SJCRH30 (cell line): ENCODE results near the gene KIF13A. TPM values are rescaled to one million over a fixed set of nuclear protein-coding genes. Genes with fewer than 3 reads are reported as not detected.
"Not testable (repeated sequence)": the region's sequence is repeated elsewhere in the genome, so short reads cannot be mapped to it uniquely, and the experiment has no call there.

ENCODE experiments used
- DNase-seq, 2 experiments: peaks; one replicate each; pipeline ENCODE4 v3.0.0-alpha.2; 2015 to 2020
- H3K27ac ChIP-seq: fragments of 250-450 bp; sonication (Bioruptor Pico); 2 replicates; pipeline ENCODE4 v1.5.1; 2020; ENCODE audit warnings: mild to moderate bottlenecking, moderate library complexity
- H3K27me3 ChIP-seq: fragments of 250-450 bp; sonication (Bioruptor Pico); 2 replicates; pipeline ENCODE4 v1.5.1; 2020; ENCODE audit warnings: mild to moderate bottlenecking, moderate library complexity
- H3K36me3 ChIP-seq: fragments of 250-450 bp; sonication (Bioruptor Pico); 2 replicates; pipeline ENCODE4 v1.5.1; 2020; ENCODE audit warnings: mild to moderate bottlenecking, moderate library complexity
- H3K4me1 ChIP-seq: fragments of 250-450 bp; sonication (Bioruptor Pico); 2 replicates; pipeline ENCODE4 v1.5.1; 2020; ENCODE audit warnings: mild to moderate bottlenecking, moderate library complexity
- H3K4me3 ChIP-seq: fragments of 250-450 bp; sonication (Bioruptor Pico); 2 replicates; pipeline ENCODE4 v1.5.1; 2020; ENCODE audit warnings: mild to moderate bottlenecking, moderate library complexity
- H3K9me3 ChIP-seq: fragments of 250-450 bp; sonication (Bioruptor Pico); replicated peaks from 2 replicates; pipeline ENCODE4 v1.5.1; 2020; ENCODE audit warnings: mild to moderate bottlenecking, moderate library complexity
- total RNA-seq: library from RNA; depleted of rRNA; stranded (reverse); fragments of >200 nt; shearing (Covaris generic); gene quantifications from 2 replicates; pipeline ENCODE4 v1.2.3, GENCODE V29; 2014; rRNA removed

Gene KIF13A
- 13.3 and 18.9 TPM in 2 replicates for total RNA-seq

GRCh38 chr6:17987447-17987696 lies at the start of gene KIF13A:
KIF13A (minus strand) TSS chr6:17987635; CDS start chr6:17987463, 172 bp downstream.
- peak within 1 kb of the TSS; percentile 71 for H3K27ac ChIP-seq
- no peak for DNase-seq
- peaks cover 12% of the 10 kb centered on the region for H3K4me1 ChIP-seq
- H3K27me3 ChIP-seq: no peaks in the 10 kb centered on the region
- H3K9me3 ChIP-seq: no peaks in the 10 kb centered on the region
- H3K36me3 ChIP-seq: no peaks in the 10 kb centered on the region
- peak within 1 kb of the TSS; percentile 93 for H3K4me3 ChIP-seq

GRCh38 chr6:18036781-18037180 lies 49.3 kb upstream of the KIF13A start:
- no peak overlapping the region for H3K27ac ChIP-seq
- no peaks in the 10 kb centered on the region for H3K27me3 ChIP-seq
- H3K4me1 ChIP-seq: no peaks in the 10 kb centered on the region
- H3K9me3 ChIP-seq: no peaks in the 10 kb centered on the region
- no peaks in the 10 kb centered on the region for H3K36me3 ChIP-seq
- H3K4me3 ChIP-seq: no peak overlapping the region
- no peak for DNase-seq

- Histone ChIP-seq H3K9me3 (no peaks in the 10 kb centered on the region), H3K36me3 (no peaks in the 10 kb centered on the region), H3K27ac (no peak overlapping the region), H3K4me3 (no peak overlapping the region), H3K27me3 (no peaks in the 10 kb centered on the region), H3K4me1 (no peaks in the 10 kb centered on the region)
- DNase-seq: no peak
Observed at GRCh38 chr6:18035330-18035854, 48.0 kb upstream of the KIF13A start.

GRCh38 chr6:18034798-18035202 lies 47.4 kb upstream of the KIF13A start:
- Histone ChIP-seq H3K27ac (no peak overlapping the region), H3K4me1 (no peaks in the 10 kb centered on the region), H3K36me3 (no peaks in the 10 kb centered on the region), H3K4me3 (no peak overlapping the region), H3K27me3 (no peaks in the 10 kb centered on the region), H3K9me3 (no peaks in the 10 kb centered on the region)
- DNase-seq: peak; percentile 3 to 20

GRCh38 chr6:18031680-18032256 lies 44.3 kb upstream of the KIF13A start:
- H3K4me3 ChIP-seq: no peak overlapping the region
- H3K36me3 ChIP-seq: no peaks in the 10 kb centered on the region
- H3K4me1 ChIP-seq: no peaks in the 10 kb centered on the region
- no peak for DNase-seq
- no peak overlapping the region for H3K27ac ChIP-seq
- no peaks in the 10 kb centered on the region for H3K27me3 ChIP-seq
- H3K9me3 ChIP-seq: no peaks in the 10 kb centered on the region

- H3K9me3 ChIP-seq: no peaks in the 10 kb centered on the region
Observed at GRCh38 chr6:18031189-18031588, 43.8 kb upstream of the KIF13A start.

GRCh38 chr6:18028332-18028731 lies 40.9 kb upstream of the KIF13A start:
- Histone ChIP-seq H3K9me3 (no peaks in the 10 kb centered on the region), H3K4me3 (no peak overlapping the region), H3K27me3 (no peaks in the 10 kb centered on the region)

More at GRCh38 chr6:18031189-18031588, 43.8 kb upstream of the KIF13A start:
- no peak for DNase-seq
- Histone ChIP-seq H3K27ac (no peak overlapping the region), H3K4me1 (no peaks in the 10 kb centered on the region), H3K36me3 (no peaks in the 10 kb centered on the region), H3K4me3 (no peak overlapping the region), H3K27me3 (no peaks in the 10 kb centered on the region)

GRCh38 chr6:18025596-18025995 lies 38.2 kb upstream of the KIF13A start:
- H3K4me3 ChIP-seq: no peak overlapping the region
- H3K36me3 ChIP-seq: no peaks in the 10 kb centered on the region
- no peak overlapping the region for H3K27ac ChIP-seq
- no peaks in the 10 kb centered on the region for H3K9me3 ChIP-seq
- no peak for DNase-seq
- no peaks in the 10 kb centered on the region for H3K4me1 ChIP-seq
- H3K27me3 ChIP-seq: no peaks in the 10 kb centered on the region

More at GRCh38 chr6:18028332-18028731, 40.9 kb upstream of the KIF13A start:
- no peak for DNase-seq
- Histone ChIP-seq H3K4me1 (no peaks in the 10 kb centered on the region), H3K36me3 (no peaks in the 10 kb centered on the region), H3K27ac (no peak overlapping the region)

- Histone ChIP-seq H3K4me1 (no peaks in the 10 kb centered on the region), H3K36me3 (no peaks in the 10 kb centered on the region), H3K4me3 (no peak overlapping the region), H3K27ac (no peak overlapping the region), H3K27me3 (no peaks in the 10 kb centered on the region), H3K9me3 (no peaks in the 10 kb centered on the region)
- no peak for DNase-seq
Observed at GRCh38 chr6:18024876-18025275, 37.4 kb upstream of the KIF13A start.

- no peaks in the 10 kb centered on the region for H3K36me3 ChIP-seq
- no peaks in the 10 kb centered on the region for H3K9me3 ChIP-seq
- H3K27me3 ChIP-seq: no peaks in the 10 kb centered on the region
- no peak overlapping the region for H3K27ac ChIP-seq
- DNase-seq: no peak
- no peaks in the 10 kb centered on the region for H3K4me1 ChIP-seq
- H3K4me3 ChIP-seq: no peak overlapping the region
Observed at GRCh38 chr6:18023891-18024290, 36.5 kb upstream of the KIF13A start.

GRCh38 chr6:18022398-18023231 lies 35.2 kb upstream of the KIF13A start:
- Histone ChIP-seq H3K4me3 (no peak overlapping the region), H3K9me3 (no peaks in the 10 kb centered on the region), H3K36me3 (no peaks in the 10 kb centered on the region), H3K4me1 (no peaks in the 10 kb centered on the region), H3K27ac (no peak overlapping the region), H3K27me3 (no peaks in the 10 kb centered on the region)
- DNase-seq: no peak

- Histone ChIP-seq H3K36me3 (no peaks in the 10 kb centered on the region), H3K27me3 (no peaks in the 10 kb centered on the region), H3K4me3 (no peak overlapping the region), H3K27ac (no peak overlapping the region), H3K9me3 (no peaks in the 10 kb centered on the region), H3K4me1 (no peaks in the 10 kb centered on the region)
- no peak for DNase-seq
Observed at GRCh38 chr6:18021166-18021850, 33.9 kb upstream of the KIF13A start.

GRCh38 chr6:18020545-18020944 lies 33.1 kb upstream of the KIF13A start:
- DNase-seq, H3K27ac ChIP-seq, H3K9me3 ChIP-seq, H3K27me3 ChIP-seq, H3K36me3 ChIP-seq, H3K4me3 ChIP-seq, H3K4me1 ChIP-seq: not testable (repeated sequence)

GRCh38 chr6:18019539-18020534 lies 32.4 kb upstream of the KIF13A start:
- Histone ChIP-seq H3K36me3 (no peaks in the 10 kb centered on the region), H3K27ac (no peak overlapping the region), H3K9me3 (no peaks in the 10 kb centered on the region), H3K27me3 (no peaks in the 10 kb centered on the region), H3K4me3 (no peak overlapping the region), H3K4me1 (no peaks in the 10 kb centered on the region)
- DNase-seq: no peak
